VCaP (cell line): ENCODE data around the gene KAZN.

Experiments used
- H3K27ac ChIP-seq: fragments of 450-650 bp; 2 replicates; pipeline ENCODE4 v1.5.1; 2017
- TF ChIP-seq, protein P1 (sequence below): fragments of 450-650 bp; conservative IDR thresholded peaks from 2 replicates; pipeline ENCODE4 v1.5.1; 2017; ENCODE audit warnings: mild to moderate bottlenecking, moderate library complexity

KAZN gene

DNA sequence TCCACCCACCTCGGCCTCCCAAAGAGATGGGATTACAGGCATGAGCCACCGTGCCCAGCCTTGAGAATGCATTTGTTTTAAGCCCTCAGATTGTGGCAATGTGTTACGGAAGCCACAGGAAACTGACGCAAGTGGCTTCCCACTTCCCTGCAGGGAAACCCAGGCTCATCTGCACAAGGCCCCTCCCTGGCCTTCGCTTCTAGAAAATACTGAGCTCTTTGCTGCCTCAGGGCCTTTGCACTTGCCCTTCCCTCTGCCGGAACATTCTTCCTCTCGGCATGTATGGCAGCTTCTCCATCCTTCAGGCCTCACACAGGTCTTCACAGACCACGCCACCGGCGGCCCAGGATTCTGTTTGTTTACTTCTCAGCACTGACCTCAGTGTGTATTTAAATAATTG, 418.0 kb downstream of the KAZN start:
- TF ChIP-seq, protein P1, sequence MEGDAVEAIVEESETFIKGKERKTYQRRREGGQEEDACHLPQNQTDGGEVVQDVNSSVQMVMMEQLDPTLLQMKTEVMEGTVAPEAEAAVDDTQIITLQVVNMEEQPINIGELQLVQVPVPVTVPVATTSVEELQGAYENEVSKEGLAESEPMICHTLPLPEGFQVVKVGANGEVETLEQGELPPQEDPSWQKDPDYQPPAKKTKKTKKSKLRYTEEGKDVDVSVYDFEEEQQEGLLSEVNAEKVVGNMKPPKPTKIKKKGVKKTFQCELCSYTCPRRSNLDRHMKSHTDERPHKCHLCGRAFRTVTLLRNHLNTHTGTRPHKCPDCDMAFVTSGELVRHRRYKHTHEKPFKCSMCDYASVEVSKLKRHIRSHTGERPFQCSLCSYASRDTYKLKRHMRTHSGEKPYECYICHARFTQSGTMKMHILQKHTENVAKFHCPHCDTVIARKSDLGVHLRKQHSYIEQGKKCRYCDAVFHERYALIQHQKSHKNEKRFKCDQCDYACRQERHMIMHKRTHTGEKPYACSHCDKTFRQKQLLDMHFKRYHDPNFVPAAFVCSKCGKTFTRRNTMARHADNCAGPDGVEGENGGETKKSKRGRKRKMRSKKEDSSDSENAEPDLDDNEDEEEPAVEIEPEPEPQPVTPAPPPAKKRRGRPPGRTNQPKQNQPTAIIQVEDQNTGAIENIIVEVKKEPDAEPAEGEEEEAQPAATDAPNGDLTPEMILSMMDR: no peak

DNA sequence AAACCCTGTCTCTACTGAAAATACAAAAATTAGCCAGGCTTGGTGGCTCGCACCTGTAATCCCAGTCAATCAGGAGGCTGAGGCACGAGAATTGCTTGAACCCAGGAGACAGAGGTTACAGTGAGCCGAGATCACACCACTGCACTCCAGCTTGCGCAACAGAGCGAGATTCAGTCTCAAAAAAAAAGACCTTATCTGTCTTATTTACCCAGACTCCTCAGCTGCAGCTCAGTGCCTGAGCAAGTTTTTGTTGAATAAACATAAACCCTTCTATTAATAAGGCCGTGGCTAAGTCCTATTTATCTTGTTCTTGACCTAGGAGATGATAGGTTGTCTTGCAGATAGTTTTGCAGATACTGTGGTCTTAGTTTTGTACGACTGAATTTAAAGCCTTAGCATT, 418.6 kb downstream of the KAZN start:
- TF ChIP-seq, protein P1: no peak
- H3K27ac ChIP-seq: peak overlapping the region; percentile 22

More for the DNA sequence above, 418.0 kb downstream of the KAZN start:
- peak overlapping the region; percentile 22; the same call in 1 of the 2 replicates for H3K27ac ChIP-seq

DNA sequence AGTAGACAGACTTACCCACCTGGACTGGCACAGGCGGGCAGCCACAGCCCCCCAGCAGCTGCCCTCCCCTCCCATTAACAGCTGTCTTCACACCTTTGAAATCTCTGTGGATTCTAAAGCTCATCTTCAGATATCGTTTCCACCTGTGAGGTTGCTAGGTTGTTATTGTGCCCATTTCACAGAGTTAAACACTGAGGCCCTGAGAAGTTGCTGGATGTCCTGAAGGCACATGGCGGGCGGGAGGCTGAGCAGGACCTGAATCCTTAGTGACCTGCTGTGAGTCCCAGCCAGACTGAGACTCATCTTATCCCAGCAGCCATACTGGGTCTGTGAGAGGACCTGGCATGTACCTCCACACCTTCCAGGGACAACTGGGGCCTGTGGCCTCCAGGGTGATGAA, 420.3 kb downstream of the KAZN start:
- H3K27ac ChIP-seq: no peak overlapping the region
- TF ChIP-seq, protein P1: no peak

DNA sequence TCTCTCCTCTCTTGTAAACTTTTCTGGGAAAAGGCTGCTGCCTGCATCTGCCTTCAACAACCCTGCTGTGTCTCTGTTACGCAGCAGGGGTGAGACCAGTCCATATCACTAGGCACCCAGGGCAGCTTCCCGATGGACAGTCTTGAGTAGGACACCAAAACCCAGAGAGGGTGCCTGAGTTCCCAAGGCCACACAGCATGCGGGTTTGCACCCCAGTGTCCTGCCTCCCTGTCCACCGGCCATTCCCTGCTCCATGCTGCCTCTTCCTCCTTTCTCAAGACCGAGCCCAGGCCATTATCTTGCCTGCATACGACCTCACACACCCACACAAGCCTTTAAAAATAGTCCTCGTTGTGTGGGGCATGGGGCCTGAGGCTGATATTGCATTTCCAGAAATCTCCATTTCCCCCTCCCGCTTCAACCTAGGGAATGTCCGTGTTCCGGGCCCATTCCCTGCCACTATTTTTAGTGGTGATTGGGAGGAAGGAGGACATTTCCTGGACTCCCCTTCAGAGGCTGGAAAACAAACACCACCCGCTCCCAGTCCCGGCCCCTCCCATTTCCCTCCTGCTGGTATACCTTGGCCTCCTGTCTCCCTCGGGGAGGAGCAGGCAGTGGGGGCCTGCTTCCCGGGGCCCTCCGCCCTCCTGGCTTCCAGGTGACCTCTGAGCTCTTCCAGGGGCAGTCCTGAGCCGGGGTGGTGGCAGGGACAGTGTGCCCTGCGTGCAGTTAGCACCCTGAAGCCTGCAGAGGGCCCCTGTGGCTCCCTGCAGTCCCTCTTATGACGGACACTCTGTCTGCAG, 422.7 kb downstream of the KAZN start:
- H3K27ac ChIP-seq: no peak overlapping the region
- TF ChIP-seq, protein P1: no peak

DNA sequence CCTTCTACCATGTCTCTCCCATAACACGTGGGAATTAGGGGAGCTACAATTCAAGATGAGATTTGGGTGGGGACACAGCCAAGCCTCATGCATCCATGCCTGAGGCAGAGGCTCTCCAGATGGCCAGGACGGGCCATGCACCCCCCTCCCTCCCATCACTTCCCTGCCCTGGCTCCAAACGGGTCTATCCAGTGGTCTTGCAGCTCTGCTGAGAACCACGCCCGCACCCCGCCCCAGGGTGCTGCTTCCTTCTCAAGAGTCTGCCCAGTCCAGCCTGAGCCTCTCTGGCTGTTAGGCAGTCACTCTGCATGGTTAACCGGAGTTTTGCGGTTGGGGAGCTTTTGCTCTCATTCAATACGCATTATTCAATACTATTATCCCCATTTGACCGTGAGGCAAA, 423.6 kb downstream of the KAZN start:
- H3K27ac ChIP-seq: no peak overlapping the region
- TF ChIP-seq, protein P1: no peak

DNA sequence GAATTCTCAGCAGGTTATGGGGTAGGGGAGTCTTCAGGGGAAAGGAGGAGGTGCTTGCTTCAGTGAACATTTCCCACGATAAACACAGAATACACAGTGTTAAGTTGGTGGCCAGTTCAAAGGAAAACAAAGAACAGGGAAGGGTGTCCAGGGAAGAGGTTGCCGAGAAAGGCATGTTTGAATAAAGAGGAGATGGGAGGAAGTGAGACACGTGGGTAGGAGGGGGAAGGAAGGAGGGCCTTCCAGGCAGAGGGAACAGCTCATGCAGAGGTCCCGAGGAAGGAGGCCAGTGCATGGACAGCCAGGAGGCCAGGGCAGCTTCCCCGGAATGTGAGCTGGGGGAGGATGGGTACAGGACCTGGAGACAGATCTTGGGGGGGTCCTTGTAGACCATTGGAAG, 424.7 kb downstream of the KAZN start:
- TF ChIP-seq, protein P1: no peak
- no peak overlapping the region for H3K27ac ChIP-seq

DNA sequence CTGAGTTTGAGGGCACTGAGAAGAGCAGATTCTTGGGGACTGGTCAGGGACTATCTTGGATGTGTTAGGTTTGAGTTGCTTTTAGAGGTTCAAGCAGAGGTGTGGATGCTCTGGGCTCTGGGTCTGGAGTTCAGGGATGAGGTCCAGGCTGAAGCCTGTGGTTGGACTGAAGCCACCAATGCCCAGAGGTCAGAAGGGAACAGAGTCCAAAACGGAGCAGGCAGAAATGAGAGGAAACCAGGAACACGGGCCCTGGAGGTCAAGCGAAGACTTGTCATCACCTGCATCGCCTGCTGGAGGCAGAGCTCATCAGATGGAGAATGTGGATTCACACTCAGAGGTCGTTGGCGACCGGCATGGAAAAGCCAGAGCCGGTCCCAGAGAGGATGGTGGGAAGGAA, 425.5 kb downstream of the KAZN start:
- no peak overlapping the region for H3K27ac ChIP-seq
- TF ChIP-seq, protein P1: no peak
